Hepatocyte (in vitro differentiated cells): ENCODE results near the gene LHFPL3. TPM values are rescaled to one million over a fixed set of nuclear protein-coding genes. Genes with fewer than 3 reads are reported as not detected.

Experiments used
- DNase-seq: peaks from one replicate; pipeline ENCODE4 v3.0.0-alpha.2; 2016; ENCODE audit warnings: low spot score
- H2AFZ ChIP-seq: fragments of 200-600 bp; sonication (generic); 2 replicates; pipeline ENCODE4 v1.6.0; 2016; ENCODE audit warnings: antibody characterized with exemption, mild to moderate bottlenecking
- H3K27ac ChIP-seq: fragments of 200-600 bp; sonication (generic); 2 replicates; pipeline ENCODE4 v1.5.1; 2016; ENCODE audit warnings: mild to moderate bottlenecking
- H3K27me3 ChIP-seq: fragments of 200-600 bp; sonication (generic); 2 replicates; pipeline ENCODE4 v1.6.1; 2016
- H3K36me3 ChIP-seq: fragments of 200-600 bp; sonication (generic); replicated peaks from 2 replicates; pipeline ENCODE4 v1.5.1; 2016; ENCODE audit warnings: low read depth; ENCODE audit not compliant: insufficient read depth
- H3K4me1 ChIP-seq: fragments of 200-600 bp; sonication (generic); 2 replicates; pipeline ENCODE4 v1.5.1; 2016; ENCODE audit warnings: mild to moderate bottlenecking, moderate library complexity; ENCODE audit not compliant: insufficient read depth
- H3K4me2 ChIP-seq: fragments of 200-600 bp; sonication (generic); 2 replicates; pipeline ENCODE4 v1.6.0; 2016
- H3K4me3 ChIP-seq: fragments of 200-600 bp; sonication (generic); 2 replicates; pipeline ENCODE4 v1.5.1; 2016; ENCODE audit warnings: mild to moderate bottlenecking
- H3K79me2 ChIP-seq: fragments of 200-600 bp; sonication (generic); 2 replicates; pipeline ENCODE4 v1.6.0; 2017; ENCODE audit warnings: mild to moderate bottlenecking
- H3K9me2 ChIP-seq: fragments of 200-600 bp; sonication (generic); replicated peaks from 2 replicates; pipeline ENCODE4 v1.6.0; 2017; ENCODE audit warnings: mild to moderate bottlenecking; ENCODE audit not compliant: insufficient read depth
- H3K9me3 ChIP-seq: fragments of 200-600 bp; sonication (generic); 2 replicates; pipeline ENCODE4 v1.5.1; 2016; ENCODE audit warnings: low read depth, mild to moderate bottlenecking
- H4K20me1 ChIP-seq: fragments of 200-600 bp; sonication (generic); 2 replicates; pipeline ENCODE4 v1.6.0; 2016; ENCODE audit warnings: mild to moderate bottlenecking; ENCODE audit not compliant: insufficient read depth, poor library complexity, severe bottlenecking
- EZH2 ChIP-seq: fragments of 200-600 bp; sonication (generic); IDR thresholded peaks from 2 replicates; pipeline ENCODE4 v1.6.1; 2016; ENCODE audit warnings: antibody characterized with exemption, mild to moderate bottlenecking, borderline replicate concordance
- EZH2phosphoT487 ChIP-seq: fragments of 200-600 bp; sonication (generic); IDR thresholded peaks from one replicate; pipeline ENCODE4 v1.6.1; 2018; ENCODE audit warnings: antibody characterized with exemption, mild to moderate bottlenecking, low read depth, moderate library complexity; ENCODE audit not compliant: unreplicated experiment, severe bottlenecking
- WGBS: methylation state at CpG from one replicate; pipeline ENCODE4 v1.1.6; 2016; ENCODE audit warnings: low lambda C conversion rate; ENCODE audit errors: missing lambda C conversion rate; 5-methylcytosine and 5-hydroxymethylcytosine counted together
- polyA plus RNA-seq: library from polyadenylated mRNA; unstranded; fragments of >200 nt; fragmentation: Nextera tagmentation; extraction: Ambion mirVana; gene quantifications from 2 replicates; pipeline ENCODE4 v1.2.1, GENCODE V29; 2016
- total RNA-seq: library from RNA; depleted of rRNA; stranded (reverse); fragments of >200 nt; gene quantifications from 2 replicates; pipeline ENCODE4 v1.2.3, GENCODE V29; 2014
- TF ChIP-seq, protein P1 (sequence below): fragments of 200-600 bp; sonication (generic); IDR thresholded peaks from 2 replicates; pipeline ENCODE4 v1.5.1; 2016; ENCODE audit warnings: antibody characterized with exemption, mild to moderate bottlenecking; ENCODE audit not compliant: poor library complexity

LHFPL3 gene
- total and polyA plus RNA-seq, 2 experiments from 2014 or later: not detected

- Histone ChIP-seq H3K27me3 (no peaks in the 10 kb centered on the region), H3K4me2 (no peak overlapping the region), H3K9me2 (no peaks in the 10 kb centered on the region), H3K79me2 (no peaks in the 10 kb centered on the region), H3K27ac (no peak overlapping the region), H3K4me3 (no peak overlapping the region), H4K20me1 (no peaks in the 10 kb centered on the region), H3K4me1 (no peaks in the 10 kb centered on the region), H2AFZ (no peak overlapping the region), H3K9me3 (no peaks in the 10 kb centered on the region), H3K36me3 (no peaks in the 10 kb centered on the region)
- TF ChIP-seq, protein P1, sequence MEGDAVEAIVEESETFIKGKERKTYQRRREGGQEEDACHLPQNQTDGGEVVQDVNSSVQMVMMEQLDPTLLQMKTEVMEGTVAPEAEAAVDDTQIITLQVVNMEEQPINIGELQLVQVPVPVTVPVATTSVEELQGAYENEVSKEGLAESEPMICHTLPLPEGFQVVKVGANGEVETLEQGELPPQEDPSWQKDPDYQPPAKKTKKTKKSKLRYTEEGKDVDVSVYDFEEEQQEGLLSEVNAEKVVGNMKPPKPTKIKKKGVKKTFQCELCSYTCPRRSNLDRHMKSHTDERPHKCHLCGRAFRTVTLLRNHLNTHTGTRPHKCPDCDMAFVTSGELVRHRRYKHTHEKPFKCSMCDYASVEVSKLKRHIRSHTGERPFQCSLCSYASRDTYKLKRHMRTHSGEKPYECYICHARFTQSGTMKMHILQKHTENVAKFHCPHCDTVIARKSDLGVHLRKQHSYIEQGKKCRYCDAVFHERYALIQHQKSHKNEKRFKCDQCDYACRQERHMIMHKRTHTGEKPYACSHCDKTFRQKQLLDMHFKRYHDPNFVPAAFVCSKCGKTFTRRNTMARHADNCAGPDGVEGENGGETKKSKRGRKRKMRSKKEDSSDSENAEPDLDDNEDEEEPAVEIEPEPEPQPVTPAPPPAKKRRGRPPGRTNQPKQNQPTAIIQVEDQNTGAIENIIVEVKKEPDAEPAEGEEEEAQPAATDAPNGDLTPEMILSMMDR: no peak
- no peak for DNase-seq
These were observed 496.7 kb downstream of the LHFPL3 start for GRCh38 chr7:104825099-104825498.

- WGBS: 89% methylated on average over 4 of the region's 4 CpGs
- Histone ChIP-seq H4K20me1 (no peaks in the 10 kb centered on the region), H3K4me3 (no peak overlapping the region), H3K27ac (no peak overlapping the region), H3K9me2 (no peaks in the 10 kb centered on the region), H3K36me3 (no peaks in the 10 kb centered on the region), H3K79me2 (no peaks in the 10 kb centered on the region), H3K9me3 (no peaks in the 10 kb centered on the region), H3K4me2 (no peak overlapping the region), H2AFZ (no peak overlapping the region), H3K4me1 (no peaks in the 10 kb centered on the region), H3K27me3 (no peaks in the 10 kb centered on the region)
- TF ChIP-seq, protein P1: no peak
- TF ChIP-seq EZH2 (no peak), EZH2phosphoT487 (no peak)
- no peak for DNase-seq
These were observed 497.7 kb downstream of the LHFPL3 start for GRCh38 chr7:104826135-104826534.

- WGBS: 81% methylated on average over 4 of the region's 4 CpGs
- no peaks in the 10 kb centered on the region for H3K9me2 ChIP-seq
- H3K27me3 ChIP-seq: peaks cover 9% of the 10 kb centered on the region
- H3K27ac ChIP-seq: no peak overlapping the region
- no peaks in the 10 kb centered on the region for H3K79me2 ChIP-seq
- H3K9me3 ChIP-seq: no peaks in the 10 kb centered on the region
- no peak for DNase-seq
- H2AFZ ChIP-seq: no peak overlapping the region
- TF ChIP-seq, protein P1: no peak
- no peaks in the 10 kb centered on the region for H3K4me1 ChIP-seq
- H3K4me3 ChIP-seq: no peak overlapping the region
- no peak overlapping the region for H3K4me2 ChIP-seq
- no peaks in the 10 kb centered on the region for H4K20me1 ChIP-seq
- no peaks in the 10 kb centered on the region for H3K36me3 ChIP-seq
These were observed 508.6 kb downstream of the LHFPL3 start for GRCh38 chr7:104836976-104837375.

DNA sequence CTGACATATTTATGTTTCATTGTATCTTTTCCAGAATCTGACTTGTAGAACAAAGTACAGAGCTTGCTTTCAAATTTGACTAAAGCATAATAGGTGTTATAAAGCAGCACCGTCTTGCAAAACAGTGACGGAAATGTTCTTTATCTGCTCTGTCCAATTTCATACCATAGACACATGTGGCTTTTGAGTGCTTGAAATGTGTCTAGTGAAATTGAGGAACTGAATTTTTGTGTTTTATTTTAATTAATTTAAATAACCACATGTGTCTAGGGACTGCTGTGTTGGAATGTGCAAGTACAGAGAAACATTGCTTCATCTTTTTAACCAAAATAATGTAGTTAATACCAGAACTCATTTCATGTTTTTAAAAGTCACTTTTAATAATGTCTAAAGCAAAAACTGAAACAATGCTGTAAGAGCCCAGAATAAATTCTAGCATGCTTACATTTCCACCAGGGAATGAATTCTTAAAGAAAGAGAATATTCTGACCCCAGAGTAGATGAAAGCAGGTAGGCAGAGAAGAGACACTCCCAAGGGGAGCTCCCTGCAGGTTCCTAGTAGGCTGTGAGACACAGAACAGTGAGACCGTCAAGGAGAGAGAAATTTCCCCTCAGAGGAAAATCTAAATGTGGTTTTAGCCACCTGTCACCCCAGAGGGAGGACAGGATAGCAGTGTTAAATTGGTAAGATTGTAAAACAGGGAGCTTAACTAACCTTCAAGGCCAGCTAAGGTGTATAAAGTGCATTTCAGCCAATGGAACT, 510.3 kb downstream of the LHFPL3 start:
- DNase-seq: no peak
- Histone ChIP-seq H3K4me1 (no peaks in the 10 kb centered on the region), H3K27ac (no peak overlapping the region), H3K9me3 (no peaks in the 10 kb centered on the region), H3K27me3 (peaks cover 9% of the 10 kb centered on the region), H4K20me1 (no peaks in the 10 kb centered on the region), H3K79me2 (no peaks in the 10 kb centered on the region), H3K9me2 (no peaks in the 10 kb centered on the region), H3K4me2 (no peak overlapping the region), H2AFZ (no peak overlapping the region), H3K4me3 (no peak overlapping the region), H3K36me3 (no peaks in the 10 kb centered on the region)
- WGBS: 88% methylated on average over 3 of the region's 3 CpGs
- TF ChIP-seq EZH2phosphoT487: no peak
- TF ChIP-seq, protein P1: no peak
- no peak for TF ChIP-seq EZH2
